OCI-LY1 (cell line): ENCODE measurements around the gene LIMA1.
"Not testable (repeated sequence)": the region's sequence is repeated elsewhere in the genome, so short reads cannot be mapped to it uniquely, and the experiment has no call there.

ENCODE experiments used
- H2AFZ ChIP-seq: fragments of 200-600 bp; sonication (generic), shearing (Covaris generic); 2 replicates; pipeline ENCODE4 v1.6.0; 2014; ENCODE audit warnings: antibody characterized with exemption, mild to moderate bottlenecking, low read length
- H3F3A ChIP-seq: fragments of 200-600 bp; sonication (generic), shearing (Covaris generic); 2 replicates; pipeline ENCODE4 v1.6.0; 2014; ENCODE audit warnings: mild to moderate bottlenecking, antibody characterized with exemption, low read length, moderate library complexity; ENCODE audit not compliant: insufficient read depth
- H3K27ac ChIP-seq: fragments of 200-600 bp; sonication (generic); 2 replicates; pipeline ENCODE4 v1.5.1; 2014; ENCODE audit warnings: low read length, mixed run types, mild to moderate bottlenecking, low read depth; ENCODE audit not compliant: poor library complexity, severe bottlenecking
- H3K27me3 ChIP-seq: fragments of 200-600 bp; sonication (generic); 2 replicates; pipeline ENCODE4 v1.6.0; 2014; ENCODE audit warnings: antibody characterized with exemption, mild to moderate bottlenecking, low read length, moderate library complexity; ENCODE audit not compliant: insufficient read depth
- H3K36me3 ChIP-seq: fragments of 200-600 bp; sonication (generic); 2 replicates; pipeline ENCODE4 v1.6.1; 2014; ENCODE audit warnings: mild to moderate bottlenecking, antibody characterized with exemption, low read length, moderate library complexity, mixed read lengths; ENCODE audit not compliant: insufficient read depth
- H3K4me1 ChIP-seq: fragments of 200-600 bp; sonication (generic); 2 replicates; pipeline ENCODE4 v1.5.1; 2014; ENCODE audit warnings: mild to moderate bottlenecking, low read length, moderate library complexity; ENCODE audit not compliant: insufficient read depth, severe bottlenecking
- H3K4me2 ChIP-seq: fragments of 200-600 bp; sonication (generic), shearing (Covaris generic); 2 replicates; pipeline ENCODE4 v1.6.1; 2014; ENCODE audit warnings: low read length
- H3K4me3 ChIP-seq: fragments of 200-600 bp; sonication (generic); 2 replicates; pipeline ENCODE4 v1.5.1; 2014; ENCODE audit warnings: low read length, low read depth, mild to moderate bottlenecking, mixed read lengths; ENCODE audit not compliant: poor library complexity, severe bottlenecking
- H3K79me2 ChIP-seq: fragments of 200-600 bp; shearing (Covaris generic); 2 replicates; pipeline ENCODE4 v1.6.1; 2016; ENCODE audit warnings: mixed run types, low read length, mixed read lengths; ENCODE audit not compliant: insufficient read depth
- H3K9ac ChIP-seq: fragments of 200-600 bp; sonication (generic), shearing (Covaris generic); 2 replicates; pipeline ENCODE4 v1.6.1; 2014; ENCODE audit warnings: mild to moderate bottlenecking, low read length, mixed read lengths
- H3K9me2 ChIP-seq: fragments of 200-600 bp; sonication (generic), shearing (Covaris generic); 2 replicates; pipeline ENCODE4 v1.6.1; 2014; ENCODE audit warnings: low read depth, mild to moderate bottlenecking, low read length, mixed read lengths
- H3K9me3 ChIP-seq: fragments of 200-600 bp; shearing (Covaris generic); 2 replicates; pipeline ENCODE4 v1.6.1; 2014; ENCODE audit warnings: low read length, mixed read lengths
- H4K20me1 ChIP-seq: fragments of 200-600 bp; sonication (generic), shearing (Covaris generic); 2 replicates; pipeline ENCODE4 v1.6.0; 2016; ENCODE audit warnings: mild to moderate bottlenecking, low read length; ENCODE audit not compliant: insufficient read depth
- CTCF ChIP-seq: fragments of 200-600 bp; sonication (generic), shearing (Covaris generic); IDR thresholded peaks from 2 replicates; pipeline ENCODE4 v1.5.1; 2017; ENCODE audit warnings: mild to moderate bottlenecking, antibody characterized with exemption, low read length, moderate library complexity, mixed read lengths
- EZH2 ChIP-seq: fragments of 200-600 bp; sonication (generic), shearing (Covaris generic); IDR thresholded peaks from 2 replicates; pipeline ENCODE4 v1.8.0; 2017; ENCODE audit warnings: borderline replicate concordance, mixed run types, mild to moderate bottlenecking, antibody characterized with exemption, low read length, moderate library complexity, mixed read lengths

Gene LIMA1

GRCh38 chr12:50275556-50275955, 7.8 kb downstream of the LIMA1 start:
- H3K79me2 ChIP-seq = no peaks in the 10 kb centered on the region
- TF ChIP-seq CTCF = no peak
- TF ChIP-seq EZH2 = no peak
- no peak overlapping the region for H3K4me3 ChIP-seq
- no peak overlapping the region for H3K4me2 ChIP-seq
- H4K20me1 ChIP-seq = no peaks in the 10 kb centered on the region
- H3K27ac ChIP-seq = no peak overlapping the region
- H3K9ac ChIP-seq = no peak overlapping the region
- no peaks in the 10 kb centered on the region for H3K9me2 ChIP-seq
- H3K36me3 ChIP-seq = no peaks in the 10 kb centered on the region
- no peak overlapping the region for H2AFZ ChIP-seq
- H3K27me3 ChIP-seq = no peaks in the 10 kb centered on the region
- H3K9me3 ChIP-seq = no peaks in the 10 kb centered on the region
- H3F3A ChIP-seq = no peaks in the 10 kb centered on the region
- H3K4me1 ChIP-seq = no peaks in the 10 kb centered on the region

GRCh38 chr12:50275127-50275526, 8.2 kb downstream of the LIMA1 start:
- not testable (repeated sequence) for H3K9me2 ChIP-seq, H2AFZ ChIP-seq, H3K27me3 ChIP-seq, H4K20me1 ChIP-seq, H3K4me3 ChIP-seq, H3K4me2 ChIP-seq, H3K4me1 ChIP-seq, H3K9ac ChIP-seq, H3K27ac ChIP-seq, H3K79me2 ChIP-seq, H3K9me3 ChIP-seq, H3F3A ChIP-seq, H3K36me3 ChIP-seq

- H3K9me2 ChIP-seq = no peaks in the 10 kb centered on the region
- no peak overlapping the region for H3K27ac ChIP-seq
- H3K9ac ChIP-seq = no peak overlapping the region
- H3K79me2 ChIP-seq = no peaks in the 10 kb centered on the region
- H3K9me3 ChIP-seq = no peaks in the 10 kb centered on the region
- H2AFZ ChIP-seq = no peak overlapping the region
- H3K36me3 ChIP-seq = no peaks in the 10 kb centered on the region
- H3K27me3 ChIP-seq = no peaks in the 10 kb centered on the region
- H4K20me1 ChIP-seq = no peaks in the 10 kb centered on the region
- no peak overlapping the region for H3K4me3 ChIP-seq
- no peaks in the 10 kb centered on the region for H3F3A ChIP-seq
- H3K4me2 ChIP-seq = no peak overlapping the region
- TF ChIP-seq CTCF (no peak), EZH2 (no peak)
- no peaks in the 10 kb centered on the region for H3K4me1 ChIP-seq
These were observed 11.5 kb downstream of the LIMA1 start for GRCh38 chr12:50271724-50272247.

- Histone ChIP-seq H3K4me2 (no peak overlapping the region), H3K79me2 (no peaks in the 10 kb centered on the region), H3K9me3 (no peaks in the 10 kb centered on the region), H3K4me1 (no peaks in the 10 kb centered on the region), H3K27me3 (no peaks in the 10 kb centered on the region; the same call in 1 of the 2 replicates), H2AFZ (no peak overlapping the region), H3K36me3 (no peaks in the 10 kb centered on the region), H3K4me3 (no peak overlapping the region), H3K27ac (no peak overlapping the region), H3K9ac (no peak overlapping the region), H4K20me1 (no peaks in the 10 kb centered on the region), H3F3A (no peaks in the 10 kb centered on the region), H3K9me2 (no peaks in the 10 kb centered on the region)
- TF ChIP-seq EZH2 (no peak), CTCF (no peak)
These were observed 14.8 kb downstream of the LIMA1 start for GRCh38 chr12:50268482-50268881.
